ENCODE measurements around the gene AICDA.
"Not testable (repeated sequence)": the region's sequence is repeated elsewhere in the genome, so short reads cannot be mapped to it uniquely, and the experiment has no call there.

DNA sequence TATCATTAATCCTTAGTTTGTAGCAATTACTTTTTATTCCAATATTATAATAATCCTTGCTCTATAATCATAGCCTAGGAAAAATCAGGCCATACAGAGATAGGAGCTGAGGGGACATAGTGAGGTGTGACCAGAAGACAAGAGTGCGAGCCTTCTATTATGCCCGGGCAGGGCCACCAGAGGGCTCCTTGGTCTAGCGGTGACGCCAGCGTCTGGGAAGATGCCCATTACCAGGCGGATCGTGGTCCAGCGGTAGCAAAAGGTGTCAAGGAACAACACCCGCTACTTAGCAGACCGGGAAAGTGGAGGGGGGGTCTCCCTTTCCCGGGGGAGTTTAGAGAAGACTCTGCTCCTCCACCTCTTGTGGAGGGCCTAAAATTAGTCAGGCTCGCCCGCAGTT, 28.2 kb downstream of the AICDA start:
- not testable (repeated sequence) for TF ChIP-seq JUND (CRISPR knock-in tag; IDR thresholded peaks at IDR 0.05); KDM1A (CRISPR knock-in tag; IDR thresholded peaks at IDR 0.05); SSRP1 (CRISPR knock-in tag; IDR thresholded peaks at IDR 0.05); MAF1 (CRISPR knock-in tag; IDR thresholded peaks at IDR 0.05; ENCODE audit: borderline replicate concordance); PHF20 (CRISPR knock-in tag; IDR thresholded peaks at IDR 0.05)
- TF ChIP-seq, protein P1, sequence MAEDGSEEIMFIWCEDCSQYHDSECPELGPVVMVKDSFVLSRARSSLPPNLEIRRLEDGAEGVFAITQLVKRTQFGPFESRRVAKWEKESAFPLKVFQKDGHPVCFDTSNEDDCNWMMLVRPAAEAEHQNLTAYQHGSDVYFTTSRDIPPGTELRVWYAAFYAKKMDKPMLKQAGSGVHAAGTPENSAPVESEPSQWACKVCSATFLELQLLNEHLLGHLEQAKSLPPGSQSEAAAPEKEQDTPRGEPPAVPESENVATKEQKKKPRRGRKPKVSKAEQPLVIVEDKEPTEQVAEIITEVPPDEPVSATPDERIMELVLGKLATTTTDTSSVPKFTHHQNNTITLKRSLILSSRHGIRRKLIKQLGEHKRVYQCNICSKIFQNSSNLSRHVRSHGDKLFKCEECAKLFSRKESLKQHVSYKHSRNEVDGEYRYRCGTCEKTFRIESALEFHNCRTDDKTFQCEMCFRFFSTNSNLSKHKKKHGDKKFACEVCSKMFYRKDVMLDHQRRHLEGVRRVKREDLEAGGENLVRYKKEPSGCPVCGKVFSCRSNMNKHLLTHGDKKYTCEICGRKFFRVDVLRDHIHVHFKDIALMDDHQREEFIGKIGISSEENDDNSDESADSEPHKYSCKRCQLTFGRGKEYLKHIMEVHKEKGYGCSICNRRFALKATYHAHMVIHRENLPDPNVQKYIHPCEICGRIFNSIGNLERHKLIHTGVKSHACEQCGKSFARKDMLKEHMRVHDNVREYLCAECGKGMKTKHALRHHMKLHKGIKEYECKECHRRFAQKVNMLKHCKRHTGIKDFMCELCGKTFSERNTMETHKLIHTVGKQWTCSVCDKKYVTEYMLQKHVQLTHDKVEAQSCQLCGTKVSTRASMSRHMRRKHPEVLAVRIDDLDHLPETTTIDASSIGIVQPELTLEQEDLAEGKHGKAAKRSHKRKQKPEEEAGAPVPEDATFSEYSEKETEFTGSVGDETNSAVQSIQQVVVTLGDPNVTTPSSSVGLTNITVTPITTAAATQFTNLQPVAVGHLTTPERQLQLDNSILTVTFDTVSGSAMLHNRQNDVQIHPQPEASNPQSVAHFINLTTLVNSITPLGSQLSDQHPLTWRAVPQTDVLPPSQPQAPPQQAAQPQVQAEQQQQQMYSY (CRISPR knock-in tag; IDR thresholded peaks at IDR 0.05) = not testable (repeated sequence)
- TF ChIP-seq, protein P2, sequence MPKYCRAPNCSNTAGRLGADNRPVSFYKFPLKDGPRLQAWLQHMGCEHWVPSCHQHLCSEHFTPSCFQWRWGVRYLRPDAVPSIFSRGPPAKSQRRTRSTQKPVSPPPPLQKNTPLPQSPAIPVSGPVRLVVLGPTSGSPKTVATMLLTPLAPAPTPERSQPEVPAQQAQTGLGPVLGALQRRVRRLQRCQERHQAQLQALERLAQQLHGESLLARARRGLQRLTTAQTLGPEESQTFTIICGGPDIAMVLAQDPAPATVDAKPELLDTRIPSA (CRISPR knock-in tag; IDR thresholded peaks at IDR 0.05; ENCODE audit: borderline replicate concordance) = not testable (repeated sequence)
- TF ChIP-seq, protein P3, sequence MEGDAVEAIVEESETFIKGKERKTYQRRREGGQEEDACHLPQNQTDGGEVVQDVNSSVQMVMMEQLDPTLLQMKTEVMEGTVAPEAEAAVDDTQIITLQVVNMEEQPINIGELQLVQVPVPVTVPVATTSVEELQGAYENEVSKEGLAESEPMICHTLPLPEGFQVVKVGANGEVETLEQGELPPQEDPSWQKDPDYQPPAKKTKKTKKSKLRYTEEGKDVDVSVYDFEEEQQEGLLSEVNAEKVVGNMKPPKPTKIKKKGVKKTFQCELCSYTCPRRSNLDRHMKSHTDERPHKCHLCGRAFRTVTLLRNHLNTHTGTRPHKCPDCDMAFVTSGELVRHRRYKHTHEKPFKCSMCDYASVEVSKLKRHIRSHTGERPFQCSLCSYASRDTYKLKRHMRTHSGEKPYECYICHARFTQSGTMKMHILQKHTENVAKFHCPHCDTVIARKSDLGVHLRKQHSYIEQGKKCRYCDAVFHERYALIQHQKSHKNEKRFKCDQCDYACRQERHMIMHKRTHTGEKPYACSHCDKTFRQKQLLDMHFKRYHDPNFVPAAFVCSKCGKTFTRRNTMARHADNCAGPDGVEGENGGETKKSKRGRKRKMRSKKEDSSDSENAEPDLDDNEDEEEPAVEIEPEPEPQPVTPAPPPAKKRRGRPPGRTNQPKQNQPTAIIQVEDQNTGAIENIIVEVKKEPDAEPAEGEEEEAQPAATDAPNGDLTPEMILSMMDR (CRISPR knock-in tag; IDR thresholded peaks at IDR 0.05) = 0 out of 2 replicates have a peak, but pooled peaks have one; percentile 4
- TF ChIP-seq, protein P4, sequence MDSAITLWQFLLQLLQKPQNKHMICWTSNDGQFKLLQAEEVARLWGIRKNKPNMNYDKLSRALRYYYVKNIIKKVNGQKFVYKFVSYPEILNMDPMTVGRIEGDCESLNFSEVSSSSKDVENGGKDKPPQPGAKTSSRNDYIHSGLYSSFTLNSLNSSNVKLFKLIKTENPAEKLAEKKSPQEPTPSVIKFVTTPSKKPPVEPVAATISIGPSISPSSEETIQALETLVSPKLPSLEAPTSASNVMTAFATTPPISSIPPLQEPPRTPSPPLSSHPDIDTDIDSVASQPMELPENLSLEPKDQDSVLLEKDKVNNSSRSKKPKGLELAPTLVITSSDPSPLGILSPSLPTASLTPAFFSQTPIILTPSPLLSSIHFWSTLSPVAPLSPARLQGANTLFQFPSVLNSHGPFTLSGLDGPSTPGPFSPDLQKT (CRISPR knock-in tag; IDR thresholded peaks at IDR 0.05; ENCODE audit: borderline replicate concordance) = not testable (repeated sequence)
